Peyer's patch (tissue), 4 donors: ENCODE measurements around the gene PRDM12.

ENCODE experiments used
- POLR2A ChIP-seq, 2 donors: fragments of 450-650 bp; IDR thresholded peaks; one replicate each; pipeline ENCODE4 v1.5.1; 2017; ENCODE audit warnings: antibody characterized with exemption in 2 of 2, mild to moderate bottlenecking in 2 of 2, moderate library complexity in 2 of 2
- TF ChIP-seq, protein P1 (sequence below), 6 experiments: fragments of 450-650 bp in 4 of 6; fragments of 200-600 bp in 2 of 6; sonication (generic) in 1 of 6; IDR thresholded peaks; one replicate each; pipeline ENCODE4 v1.5.1; 2017 to 2019; ENCODE audit warnings: antibody characterized with exemption in 6 of 6, mild to moderate bottlenecking in 3 of 6, moderate library complexity in 1 of 6

- TF ChIP-seq, protein P1, sequence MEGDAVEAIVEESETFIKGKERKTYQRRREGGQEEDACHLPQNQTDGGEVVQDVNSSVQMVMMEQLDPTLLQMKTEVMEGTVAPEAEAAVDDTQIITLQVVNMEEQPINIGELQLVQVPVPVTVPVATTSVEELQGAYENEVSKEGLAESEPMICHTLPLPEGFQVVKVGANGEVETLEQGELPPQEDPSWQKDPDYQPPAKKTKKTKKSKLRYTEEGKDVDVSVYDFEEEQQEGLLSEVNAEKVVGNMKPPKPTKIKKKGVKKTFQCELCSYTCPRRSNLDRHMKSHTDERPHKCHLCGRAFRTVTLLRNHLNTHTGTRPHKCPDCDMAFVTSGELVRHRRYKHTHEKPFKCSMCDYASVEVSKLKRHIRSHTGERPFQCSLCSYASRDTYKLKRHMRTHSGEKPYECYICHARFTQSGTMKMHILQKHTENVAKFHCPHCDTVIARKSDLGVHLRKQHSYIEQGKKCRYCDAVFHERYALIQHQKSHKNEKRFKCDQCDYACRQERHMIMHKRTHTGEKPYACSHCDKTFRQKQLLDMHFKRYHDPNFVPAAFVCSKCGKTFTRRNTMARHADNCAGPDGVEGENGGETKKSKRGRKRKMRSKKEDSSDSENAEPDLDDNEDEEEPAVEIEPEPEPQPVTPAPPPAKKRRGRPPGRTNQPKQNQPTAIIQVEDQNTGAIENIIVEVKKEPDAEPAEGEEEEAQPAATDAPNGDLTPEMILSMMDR (IDR thresholded peaks at IDR 0.05): no peak
- TF ChIP-seq POLR2A (IDR thresholded peaks at IDR 0.05): no peak
Measured at GRCh38 chr9:130660683-130661450, 3.5 kb upstream of the PRDM12 start.
